Type B pancreatic cell (in vitro differentiated cells): ENCODE results near the gene SAP25. TPM values are rescaled to one million over a fixed set of nuclear protein-coding genes. Genes with fewer than 3 reads are reported as not detected.
"Not testable (repeated sequence)": the region's sequence is repeated elsewhere in the genome, so short reads cannot be mapped to it uniquely, and the experiment has no call there.

Source experiments
- DNase-seq: peaks from one replicate; pipeline ENCODE4 v3.0.0; 2021; ENCODE audit warnings: mixed read lengths; ENCODE audit not compliant: unreplicated experiment; ENCODE audit errors: extremely low spot score
- H3K27ac Mint-ChIP-seq: 2 replicates; pipeline ENCODE4 v1.8.0; 2021; ENCODE audit warnings: mild to moderate bottlenecking, mixed read lengths
- H3K27me3 Mint-ChIP-seq: 2 replicates; pipeline ENCODE4 v1.8.0; 2021; ENCODE audit warnings: mixed read lengths
- H3K36me3 Mint-ChIP-seq: 2 replicates; pipeline ENCODE4 v1.8.0; 2021; ENCODE audit warnings: mixed read lengths
- H3K4me1 Mint-ChIP-seq: one replicate; pipeline ENCODE4 v1.8.0; 2021; ENCODE audit warnings: mixed read lengths; ENCODE audit not compliant: unreplicated experiment
- H3K4me3 Mint-ChIP-seq: 2 replicates; pipeline ENCODE4 v1.8.0; 2021; ENCODE audit warnings: mild to moderate bottlenecking, mixed read lengths
- H3K9me3 Mint-ChIP-seq: 2 replicates; pipeline ENCODE4 v1.8.0; 2021; ENCODE audit warnings: mixed read lengths
- total RNA-seq: library from RNA; stranded (reverse); gene quantifications from 2 replicates; pipeline ENCODE4 v1.2.1, GENCODE V29; 2021; ENCODE audit warnings: low replicate concordance
- TF ChIP-seq, protein P1 (sequence below): fragments of 200-600 bp; sonication (generic); conservative IDR thresholded peaks from 2 replicates; pipeline ENCODE4 v1.5.0; 2021; ENCODE audit warnings: antibody characterized with exemption, mild to moderate bottlenecking

SAP25 gene
- total RNA-seq, 1 donor from 2014 or later: 5.6 TPM

DNA sequence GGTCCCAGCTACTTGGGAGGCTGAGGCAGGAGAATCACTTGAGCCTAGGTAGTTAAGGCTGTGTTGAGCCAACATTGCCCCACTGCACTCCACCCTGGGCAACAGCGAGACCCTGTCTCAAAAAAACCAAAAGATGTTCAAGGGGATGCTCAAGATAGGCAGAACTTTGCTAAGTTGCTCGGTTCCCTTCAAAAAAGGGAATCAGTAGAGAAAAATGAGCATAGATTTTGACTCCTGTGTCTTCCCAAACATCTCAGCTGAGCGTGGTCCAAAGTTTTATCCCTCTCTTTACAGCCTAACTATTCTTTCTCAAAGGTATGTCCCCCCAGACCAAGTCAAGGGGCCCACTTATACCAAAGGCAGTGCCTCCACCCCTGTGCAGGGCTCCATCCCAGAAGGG lies 20.7 kb downstream of the SAP25 start:
- H3K27me3 Mint-ChIP-seq: no peaks in the 10 kb centered on the region
- H3K4me3 Mint-ChIP-seq: no peak overlapping the region
- peaks cover 21% of the 10 kb centered on the region for H3K36me3 Mint-ChIP-seq
- TF ChIP-seq, protein P1, sequence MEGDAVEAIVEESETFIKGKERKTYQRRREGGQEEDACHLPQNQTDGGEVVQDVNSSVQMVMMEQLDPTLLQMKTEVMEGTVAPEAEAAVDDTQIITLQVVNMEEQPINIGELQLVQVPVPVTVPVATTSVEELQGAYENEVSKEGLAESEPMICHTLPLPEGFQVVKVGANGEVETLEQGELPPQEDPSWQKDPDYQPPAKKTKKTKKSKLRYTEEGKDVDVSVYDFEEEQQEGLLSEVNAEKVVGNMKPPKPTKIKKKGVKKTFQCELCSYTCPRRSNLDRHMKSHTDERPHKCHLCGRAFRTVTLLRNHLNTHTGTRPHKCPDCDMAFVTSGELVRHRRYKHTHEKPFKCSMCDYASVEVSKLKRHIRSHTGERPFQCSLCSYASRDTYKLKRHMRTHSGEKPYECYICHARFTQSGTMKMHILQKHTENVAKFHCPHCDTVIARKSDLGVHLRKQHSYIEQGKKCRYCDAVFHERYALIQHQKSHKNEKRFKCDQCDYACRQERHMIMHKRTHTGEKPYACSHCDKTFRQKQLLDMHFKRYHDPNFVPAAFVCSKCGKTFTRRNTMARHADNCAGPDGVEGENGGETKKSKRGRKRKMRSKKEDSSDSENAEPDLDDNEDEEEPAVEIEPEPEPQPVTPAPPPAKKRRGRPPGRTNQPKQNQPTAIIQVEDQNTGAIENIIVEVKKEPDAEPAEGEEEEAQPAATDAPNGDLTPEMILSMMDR: no peak
- no peak overlapping the region for H3K27ac Mint-ChIP-seq
- H3K9me3 Mint-ChIP-seq: no peaks in the 10 kb centered on the region
- peaks cover under 1% of the 10 kb centered on the region for H3K4me1 Mint-ChIP-seq
- no peak for DNase-seq

DNA sequence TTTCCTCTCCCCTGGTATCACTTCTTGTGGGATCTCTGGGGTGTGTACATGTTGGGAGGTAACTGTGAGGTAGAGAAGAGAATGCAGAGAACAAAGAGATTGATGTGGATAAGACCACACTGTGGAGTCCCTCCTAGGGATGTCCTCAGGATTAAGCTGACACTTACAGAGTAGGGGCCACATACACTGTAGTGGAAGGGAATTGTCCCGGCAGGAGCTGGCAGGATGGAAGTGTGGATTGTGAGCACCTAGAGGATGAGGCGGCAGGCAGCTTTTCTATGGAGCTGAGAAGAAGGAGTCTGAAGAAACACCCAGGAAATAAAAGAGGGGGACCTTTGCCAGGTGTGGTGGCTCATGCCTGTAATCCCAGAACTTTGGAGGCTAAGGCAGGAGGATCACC lies 21.2 kb downstream of the SAP25 start:
- no peak overlapping the region for H3K27ac Mint-ChIP-seq
- DNase-seq: no peak
- H3K27me3 Mint-ChIP-seq: no peaks in the 10 kb centered on the region
- TF ChIP-seq, protein P1: no peak
- no peak overlapping the region for H3K4me3 Mint-ChIP-seq
- no peaks in the 10 kb centered on the region for H3K9me3 Mint-ChIP-seq
- peaks cover 21% of the 10 kb centered on the region for H3K36me3 Mint-ChIP-seq
- H3K4me1 Mint-ChIP-seq: peaks cover 5% of the 10 kb centered on the region

DNA sequence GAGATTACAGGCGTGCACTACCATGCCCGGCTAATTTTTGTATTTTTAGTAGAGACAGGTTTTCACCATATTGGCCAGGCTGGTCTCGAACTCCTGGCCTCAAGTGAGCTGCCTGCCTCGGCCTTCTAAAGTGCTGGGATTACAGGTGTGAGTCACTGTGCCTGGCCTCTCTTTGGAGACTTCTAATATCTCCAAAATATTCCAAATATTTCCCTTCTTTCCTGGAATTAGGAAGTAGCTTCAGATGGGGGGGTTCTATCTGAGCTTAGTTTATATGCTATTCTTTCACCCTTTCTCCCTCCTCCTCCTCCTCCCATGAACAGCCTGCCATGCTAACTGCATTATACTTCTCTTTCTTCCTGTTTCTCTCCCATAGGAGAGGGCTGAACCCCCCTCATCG lies 25.3 kb downstream of the SAP25 start:
- not testable (repeated sequence) for H3K9me3 Mint-ChIP-seq, H3K4me3 Mint-ChIP-seq, H3K27me3 Mint-ChIP-seq, H3K27ac Mint-ChIP-seq, DNase-seq
- Mint-ChIP-seq H3K4me1 (peaks cover 45% of the 10 kb centered on the region), H3K36me3 (peaks cover 10% of the 10 kb centered on the region)

DNA sequence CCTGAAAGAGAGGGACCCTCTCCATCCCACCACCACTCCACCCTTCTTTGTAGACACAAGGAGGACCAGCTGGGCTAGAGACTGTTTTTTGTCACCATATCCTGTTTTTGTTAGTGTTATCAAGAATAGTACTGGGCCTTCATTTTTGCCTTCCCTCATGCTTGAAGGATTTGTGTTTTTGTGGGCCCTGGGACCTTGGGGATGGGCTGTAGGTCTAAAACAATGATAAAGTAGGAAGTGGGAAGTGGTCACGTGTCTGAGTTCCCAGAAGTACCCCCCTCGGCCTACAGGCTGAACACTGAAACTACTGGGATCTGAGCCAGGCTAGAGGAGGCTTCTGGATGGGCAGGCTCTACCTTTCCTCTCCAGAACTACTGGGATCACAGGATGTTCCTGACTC lies 25.8 kb downstream of the SAP25 start:
- H3K9me3 Mint-ChIP-seq: no peaks in the 10 kb centered on the region
- peak overlapping the region; percentile 89 for H3K27ac Mint-ChIP-seq
- H3K27me3 Mint-ChIP-seq: no peaks in the 10 kb centered on the region
- H3K4me1 Mint-ChIP-seq: peaks cover 49% of the 10 kb centered on the region
- no peak overlapping the region for H3K4me3 Mint-ChIP-seq
- no peak for DNase-seq
- TF ChIP-seq, protein P1: peak; percentile 16
- H3K36me3 Mint-ChIP-seq: peaks cover 8% of the 10 kb centered on the region

DNA sequence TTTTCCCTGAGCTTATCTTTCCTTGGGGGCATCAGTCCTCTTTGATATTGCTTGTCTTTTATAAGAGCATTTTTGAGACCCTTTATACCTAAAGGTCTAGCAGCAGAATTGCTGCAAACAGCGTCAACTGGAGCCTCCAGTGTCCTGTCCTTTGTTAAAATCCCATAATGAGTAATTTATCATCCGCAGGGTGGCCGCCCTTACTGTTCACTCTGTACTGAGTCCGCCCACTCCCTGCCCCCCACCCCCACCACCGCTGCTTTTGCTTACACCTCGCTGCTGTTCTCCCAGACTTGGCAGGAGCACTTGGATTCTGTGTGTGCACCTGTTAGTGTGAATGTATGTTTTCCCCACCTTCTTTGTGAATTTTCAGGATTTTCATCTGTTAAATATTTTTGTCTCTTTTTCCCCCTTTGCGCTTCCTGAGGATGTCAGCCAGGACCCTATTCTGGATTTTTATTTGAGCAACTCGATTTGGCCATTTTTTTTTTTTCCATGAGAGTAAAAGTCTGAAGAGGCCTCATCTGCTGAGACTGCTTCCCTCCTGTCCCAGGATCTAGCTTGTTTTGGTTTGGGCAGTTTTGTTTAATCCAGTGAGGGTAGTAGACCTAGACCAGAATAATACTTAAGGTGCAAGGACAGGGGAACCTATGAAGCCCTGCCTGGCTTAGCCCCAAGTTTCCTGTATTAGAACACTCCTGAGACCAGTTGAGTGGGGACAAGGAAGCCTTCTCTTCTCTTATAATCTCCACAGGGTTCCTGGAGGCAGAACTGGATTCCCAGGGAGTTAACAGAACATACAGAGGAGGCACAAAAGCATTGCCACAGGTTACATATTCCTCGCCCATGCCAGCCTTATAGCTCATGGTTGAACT lies 26.5 kb downstream of the SAP25 start:
- Mint-ChIP-seq H3K27me3 (no peaks in the 10 kb centered on the region), H3K4me3 (peak overlapping the region; percentile 40), H3K36me3 (peaks cover 3% of the 10 kb centered on the region), H3K27ac (peak overlapping the region; percentile 89), H3K4me1 (peaks cover 54% of the 10 kb centered on the region), H3K9me3 (no peaks in the 10 kb centered on the region)
- TF ChIP-seq, protein P1: no peak
- DNase-seq: no peak

DNA sequence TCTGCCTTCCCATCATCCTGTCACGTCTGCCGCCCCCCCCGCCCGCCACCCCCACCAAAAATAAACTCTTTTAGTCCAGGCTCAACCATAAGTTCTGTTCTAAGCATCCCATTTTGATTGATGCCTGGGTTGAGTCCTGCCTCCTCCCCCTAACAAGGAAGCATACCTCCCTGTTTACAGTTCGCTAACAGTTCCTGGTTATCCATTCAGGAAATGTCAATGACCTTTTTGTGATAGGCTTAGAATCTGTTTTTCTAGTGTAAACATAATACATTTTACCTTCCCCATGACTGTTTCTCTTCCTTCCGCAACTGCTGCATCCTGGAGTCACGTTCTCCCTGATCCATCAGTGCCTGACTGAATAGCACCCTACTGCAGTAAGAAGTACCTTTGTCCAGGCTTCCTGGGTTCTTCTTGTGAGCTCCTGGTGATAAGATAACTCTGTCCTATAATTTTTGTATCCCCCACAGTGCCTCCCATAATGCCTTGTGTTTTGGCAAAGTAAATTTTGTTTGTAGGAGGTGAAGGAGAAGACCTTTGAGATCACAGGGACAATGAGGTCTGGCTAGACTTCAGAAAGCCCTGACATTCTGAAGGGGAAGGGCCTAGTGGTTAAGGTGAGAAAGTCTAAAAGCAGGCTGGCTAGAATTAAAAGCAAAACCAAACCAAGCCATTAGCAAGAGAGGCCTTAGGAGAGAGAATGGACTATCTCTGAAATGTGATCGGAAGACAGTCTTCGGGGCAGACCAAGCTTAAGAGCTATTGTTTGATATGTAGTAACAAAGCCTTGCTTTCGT lies 27.4 kb downstream of the SAP25 start:
- TF ChIP-seq, protein P1: no peak
- H3K27me3 Mint-ChIP-seq: no peaks in the 10 kb centered on the region
- H3K4me1 Mint-ChIP-seq: peaks cover 57% of the 10 kb centered on the region
- no peaks in the 10 kb centered on the region for H3K9me3 Mint-ChIP-seq
- peaks cover 3% of the 10 kb centered on the region for H3K36me3 Mint-ChIP-seq
- H3K27ac Mint-ChIP-seq: peak overlapping the region; percentile 89
- peak overlapping the region; percentile 59 for H3K4me3 Mint-ChIP-seq
- DNase-seq: no peak
